ENCODE results near the gene CHN2. TPM values are rescaled to one million over a fixed set of nuclear protein-coding genes. Genes with fewer than 3 reads are reported as not detected.

The CHN2 gene
- total RNA-seq, 2 donors from 2014 or later = 8.4 to 11.6 TPM

- intact Hi-C loops (cut with DNase I) = no loop called here
- DNase-seq (ENCODE audit: low spot score) = no peak
Observed at GRCh38 chr7:29291723-29292618, 97.4 kb downstream of the CHN2 start.

- DNase-seq (ENCODE audit: low spot score) = no peak
- intact Hi-C loops (cut with DNase I) = no loop called here
Observed at GRCh38 chr7:29292886-29293658, 98.5 kb downstream of the CHN2 start.

- intact Hi-C loops (cut with DNase I) = no loop called here
- no peak for DNase-seq (ENCODE audit: low spot score)
Observed at GRCh38 chr7:29296421-29296820, 101.8 kb downstream of the CHN2 start.

GRCh38 chr7:29297194-29297890 is 102.8 kb downstream of the CHN2 start:
- intact Hi-C loops (cut with DNase I) = no loop called here
- DNase-seq (ENCODE audit: low spot score) = no peak

GRCh38 chr7:29299086-29299485 is 104.5 kb downstream of the CHN2 start:
- no peak for DNase-seq (ENCODE audit: low spot score)
- intact Hi-C loops (cut with DNase I) = no loop called here

- intact Hi-C loops (cut with DNase I) = no loop called here
- DNase-seq (ENCODE audit: low spot score) = no peak
Observed at GRCh38 chr7:29300026-29300480, 105.5 kb downstream of the CHN2 start.

- intact Hi-C loops (cut with DNase I) = no loop called here
- no peak for DNase-seq (ENCODE audit: low spot score)
Observed at GRCh38 chr7:29300649-29301048, 106.1 kb downstream of the CHN2 start.

GRCh38 chr7:29302666-29303395 is 108.3 kb downstream of the CHN2 start:
- intact Hi-C loops (cut with DNase I) = no loop called here
- no peak for DNase-seq (ENCODE audit: low spot score)

- DNase-seq (ENCODE audit: low spot score) = no peak
Observed at GRCh38 chr7:29304756-29305155, 110.2 kb downstream of the CHN2 start.

GRCh38 chr7:29306319-29306991 is 111.9 kb downstream of the CHN2 start:
- no peak for DNase-seq (ENCODE audit: low spot score)
- intact Hi-C loops (cut with DNase I) = no loop called here

More at GRCh38 chr7:29304756-29305155, 110.2 kb downstream of the CHN2 start:
- intact Hi-C loops (cut with DNase I) = no loop called here

GRCh38 chr7:29308424-29308823 is 113.8 kb downstream of the CHN2 start:
- intact Hi-C loops (cut with DNase I) = no loop called here
- DNase-seq (ENCODE audit: low spot score) = no peak

GRCh38 chr7:29309041-29309854 is 114.7 kb downstream of the CHN2 start:
- intact Hi-C loops (cut with DNase I) = no loop called here
- no peak for DNase-seq (ENCODE audit: low spot score)

GRCh38 chr7:29310625-29311024 is 116.0 kb downstream of the CHN2 start:
- DNase-seq (ENCODE audit: low spot score) = no peak
- intact Hi-C loops (cut with DNase I) = no loop called here

- no peak for DNase-seq (ENCODE audit: low spot score)
- intact Hi-C loops (cut with DNase I) = no loop called here
Observed at GRCh38 chr7:29311314-29311713, 116.7 kb downstream of the CHN2 start.

- intact Hi-C loops (cut with DNase I) = no loop called here
Observed at GRCh38 chr7:29314148-29314547, 119.6 kb downstream of the CHN2 start.

GRCh38 chr7:29315122-29315891 is 120.7 kb downstream of the CHN2 start:
- intact Hi-C loops (cut with DNase I) = no loop called here
- DNase-seq (ENCODE audit: low spot score) = no peak

More at GRCh38 chr7:29314148-29314547, 119.6 kb downstream of the CHN2 start:
- no peak for DNase-seq (ENCODE audit: low spot score)

GRCh38 chr7:29315892-29316270 is 121.3 kb downstream of the CHN2 start:
- intact Hi-C loops (cut with DNase I) = no loop called here
- no peak for DNase-seq (ENCODE audit: low spot score)
